ENCODE measurements around the gene MRPL36.
"Not testable (repeated sequence)": the region's sequence is repeated elsewhere in the genome, so short reads cannot be mapped to it uniquely, and the experiment has no call there.

MRPL36 gene

DNA sequence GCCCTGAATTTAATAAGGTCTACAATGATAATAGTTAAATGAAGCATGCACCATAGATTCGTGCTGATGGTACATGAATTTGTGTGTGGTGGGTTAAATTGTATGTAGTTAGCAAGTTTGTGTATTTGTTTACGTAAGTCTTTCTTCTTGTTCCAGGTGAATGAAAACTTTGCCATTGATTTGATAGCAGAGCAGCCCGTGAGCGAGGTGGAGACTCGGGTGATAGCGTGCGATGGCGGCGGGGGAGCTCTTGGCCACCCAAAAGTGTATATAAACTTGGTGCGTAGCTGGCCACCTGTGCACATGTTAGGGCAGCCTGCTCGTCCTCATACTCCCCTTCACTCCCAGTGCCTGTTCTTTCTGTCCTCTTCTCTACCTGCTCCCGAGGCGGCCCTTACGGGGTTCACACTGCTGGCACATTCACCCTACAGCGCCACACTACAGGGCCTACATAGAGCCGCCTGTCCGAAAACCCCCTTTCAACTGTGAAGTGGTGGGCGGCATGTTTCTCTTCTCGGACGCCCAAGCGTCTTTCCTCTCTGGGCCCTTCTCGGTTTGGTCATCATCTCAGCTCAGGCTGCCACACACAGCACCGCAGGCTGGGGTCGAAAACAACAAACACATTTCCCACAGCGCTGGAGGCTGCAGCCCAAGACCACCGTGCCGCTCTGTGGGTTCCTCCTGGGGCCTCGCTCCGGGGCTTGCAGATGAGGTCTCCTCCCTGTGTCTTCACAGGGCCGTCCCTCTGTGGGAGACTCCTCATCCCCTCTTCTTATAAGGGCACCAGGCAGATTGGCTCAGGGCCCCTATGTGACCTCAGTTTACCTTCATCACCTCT is 14.8 kb upstream of the MRPL36 start:
- DNase-seq = no peak

DNA sequence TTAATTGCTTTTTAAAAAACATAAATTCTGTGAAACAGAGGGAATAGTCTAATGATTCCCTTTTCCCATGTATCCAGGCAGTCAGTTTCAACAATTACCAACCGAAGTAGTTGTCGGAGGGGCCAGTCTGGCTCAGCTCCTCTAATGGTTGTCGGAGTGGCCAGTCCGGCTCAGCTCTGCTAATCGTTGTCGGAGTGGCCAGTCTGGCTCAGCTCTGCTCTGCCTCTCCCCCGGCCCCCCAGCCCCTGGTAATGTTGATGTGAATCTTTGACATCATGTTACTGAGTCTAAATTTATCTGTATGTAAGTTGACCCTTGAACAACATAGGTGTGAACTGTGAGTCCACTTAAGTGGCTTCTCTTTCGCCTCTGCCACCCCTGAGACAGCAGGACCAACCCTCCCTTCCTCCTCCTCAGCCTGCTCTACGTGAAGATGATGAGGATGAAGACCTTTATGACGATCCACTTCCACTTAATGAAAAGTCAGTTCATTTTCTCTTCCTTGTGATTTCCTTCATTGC is 11.0 kb upstream of the MRPL36 start:
- no peak for DNase-seq

DNA sequence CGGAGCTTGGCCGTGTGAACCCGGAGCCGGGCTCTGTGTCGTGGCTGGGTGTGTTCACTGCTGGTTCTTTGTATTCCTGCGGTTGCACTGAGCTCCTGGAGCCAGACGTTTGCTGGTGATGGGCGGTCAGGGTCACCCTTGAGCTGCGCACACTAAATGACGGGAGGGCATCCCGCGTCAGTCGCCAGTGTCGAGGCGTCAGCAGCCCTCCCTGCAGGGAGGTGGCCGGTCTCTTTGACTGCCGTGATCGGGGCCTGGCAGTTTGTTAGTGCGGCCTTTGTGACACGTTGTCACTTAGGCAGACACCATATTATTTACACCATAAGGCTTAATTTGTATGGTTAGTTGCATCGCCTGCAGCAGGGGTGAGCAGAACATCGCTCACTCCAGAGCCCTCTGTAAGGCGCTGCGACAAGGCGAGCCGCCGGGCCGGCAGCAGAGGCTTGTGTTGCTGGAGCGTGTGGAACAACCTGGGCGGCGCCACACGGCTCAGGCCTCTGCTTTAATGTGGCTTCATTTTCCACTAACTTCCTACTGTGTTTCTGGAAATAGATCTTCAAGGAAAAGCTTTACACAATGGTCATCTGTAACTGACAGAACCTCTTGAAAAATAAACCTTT is 9.9 kb upstream of the MRPL36 start:
- no peak for DNase-seq

DNA sequence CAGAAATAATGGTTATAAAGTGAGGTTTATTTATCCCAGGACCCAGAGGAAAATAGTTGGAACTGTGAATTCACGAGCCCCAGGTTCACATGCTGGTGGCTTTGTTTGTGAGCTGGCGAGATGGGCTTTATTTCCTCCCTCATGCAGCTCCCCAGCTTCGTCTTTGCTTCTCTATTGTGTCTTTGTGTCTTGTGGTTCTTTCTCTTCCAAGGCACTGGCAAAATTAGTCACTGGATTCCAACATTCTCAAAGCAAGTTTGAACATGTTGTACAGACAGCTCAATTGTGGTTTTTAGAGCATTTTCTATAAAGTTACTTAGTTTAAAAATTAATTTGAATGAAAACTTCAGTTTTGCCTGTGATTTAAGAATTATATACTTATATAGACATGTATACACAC is 8.8 kb upstream of the MRPL36 start:
- no peak for DNase-seq

DNA sequence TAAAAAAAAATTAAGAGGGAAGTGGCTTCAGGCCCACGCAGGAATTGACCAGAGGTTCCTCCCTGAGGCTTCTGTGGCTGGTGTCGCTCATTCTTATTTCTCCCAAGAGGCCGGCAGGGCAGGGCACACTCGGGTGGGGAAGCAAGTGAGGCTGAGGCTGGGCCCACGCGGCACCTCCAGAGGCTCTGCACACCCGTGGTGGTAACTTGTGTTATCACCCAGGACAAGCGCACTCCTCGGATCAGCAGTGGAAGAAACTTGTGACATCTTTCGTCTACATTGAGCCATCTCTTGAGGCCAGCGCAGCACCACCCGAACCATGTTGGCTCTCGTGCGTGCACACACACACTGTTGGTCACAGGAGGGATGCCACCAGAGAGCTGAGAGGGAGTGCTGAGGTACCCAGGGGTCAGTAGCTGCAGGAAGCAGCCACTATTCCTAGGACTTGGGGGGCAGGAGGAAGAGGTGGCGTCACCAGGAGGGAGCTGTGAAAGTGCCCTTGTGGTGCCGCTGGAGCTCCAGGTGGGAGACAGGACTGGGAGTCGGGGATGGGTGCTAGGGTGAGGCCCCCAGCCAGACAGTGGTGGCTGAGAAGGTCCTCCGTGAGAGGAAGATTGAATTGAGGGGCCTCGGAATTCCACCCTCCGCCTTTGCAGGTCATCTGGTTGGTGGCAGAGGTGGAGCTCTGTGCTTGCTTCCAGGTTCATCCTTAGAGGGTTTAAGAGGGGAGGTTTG is 8.0 kb upstream of the MRPL36 start:
- DNase-seq = no peak

DNA sequence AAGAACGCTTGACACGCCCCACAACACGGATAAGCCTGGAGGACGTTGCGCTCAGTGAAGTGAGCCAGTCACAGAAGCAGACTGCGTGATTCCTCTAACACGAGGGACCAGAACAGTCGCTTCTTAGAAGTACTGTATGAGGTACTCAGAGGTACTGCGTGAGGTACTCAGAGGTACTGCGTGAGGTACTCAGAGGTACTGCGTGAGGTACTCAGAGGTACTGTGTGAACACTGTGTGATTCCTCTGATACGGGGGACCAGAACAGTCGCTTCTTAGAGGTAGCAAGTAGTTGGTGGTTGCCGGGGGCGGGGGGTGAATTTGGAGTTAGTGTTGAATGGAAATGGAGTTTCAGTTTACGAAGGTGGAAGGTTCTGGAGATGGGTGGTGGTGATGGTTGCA is 7.3 kb upstream of the MRPL36 start:
- DNase-seq = no peak

DNA sequence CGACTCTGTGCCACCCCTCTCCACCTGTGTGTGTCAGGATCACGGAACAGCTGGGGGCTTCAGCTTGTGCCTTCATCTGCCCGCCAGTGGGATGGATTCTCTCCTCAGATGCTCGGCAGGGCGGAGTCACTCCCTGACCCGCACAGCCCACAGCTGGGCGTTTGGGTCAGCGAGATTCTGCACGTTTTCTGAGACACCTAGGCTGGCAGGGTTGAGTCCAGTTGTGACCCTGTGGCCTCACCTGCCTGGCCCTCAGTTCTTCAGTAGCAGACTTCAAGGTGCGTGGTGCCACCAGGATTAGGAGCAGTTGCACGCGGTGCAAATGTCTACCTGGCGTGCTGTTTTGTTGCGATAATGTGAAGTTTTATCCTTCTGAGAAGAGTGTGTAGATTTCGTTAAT is 6.6 kb upstream of the MRPL36 start:
- DNase-seq = no peak

DNA sequence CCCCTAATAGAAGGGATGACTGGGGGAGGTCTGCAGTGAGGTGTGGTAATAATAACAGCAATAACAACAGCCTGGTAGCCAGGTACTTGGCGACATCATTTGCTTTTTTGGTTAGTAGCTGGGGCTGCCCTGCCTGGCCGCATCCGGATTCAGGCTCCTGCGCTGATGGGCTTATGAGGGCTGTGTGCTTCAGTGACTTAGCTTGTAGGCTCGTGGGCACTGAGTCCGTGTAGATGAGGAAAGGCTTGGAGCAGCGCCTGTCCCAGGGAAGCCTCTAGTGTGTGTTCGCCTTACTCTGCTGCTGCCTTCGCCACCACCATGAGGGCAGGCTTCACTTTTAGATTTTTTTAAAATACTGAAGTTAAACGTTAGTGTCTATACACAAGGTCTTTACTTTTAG is 6.1 kb upstream of the MRPL36 start:
- no peak for DNase-seq

DNA sequence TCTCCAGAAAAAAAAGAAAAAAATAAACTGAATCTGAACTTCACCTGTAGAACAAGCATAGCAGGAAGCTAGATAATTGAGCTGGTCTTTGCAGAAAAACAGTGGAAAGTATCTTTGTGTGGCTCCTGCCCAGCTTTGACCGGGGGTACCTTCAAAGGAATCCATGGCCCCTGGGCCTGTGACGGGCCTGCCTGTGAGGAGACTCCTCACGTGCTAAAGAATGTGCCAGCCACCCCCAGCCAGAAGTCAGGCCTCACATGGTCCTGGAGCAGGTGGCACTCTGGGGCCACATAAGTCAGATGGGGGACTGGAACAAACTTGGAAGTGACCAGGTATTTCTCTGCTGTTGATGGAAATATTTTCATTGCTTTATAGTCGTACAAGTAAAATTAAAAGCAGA is 5.7 kb upstream of the MRPL36 start:
- no peak for DNase-seq

DNA sequence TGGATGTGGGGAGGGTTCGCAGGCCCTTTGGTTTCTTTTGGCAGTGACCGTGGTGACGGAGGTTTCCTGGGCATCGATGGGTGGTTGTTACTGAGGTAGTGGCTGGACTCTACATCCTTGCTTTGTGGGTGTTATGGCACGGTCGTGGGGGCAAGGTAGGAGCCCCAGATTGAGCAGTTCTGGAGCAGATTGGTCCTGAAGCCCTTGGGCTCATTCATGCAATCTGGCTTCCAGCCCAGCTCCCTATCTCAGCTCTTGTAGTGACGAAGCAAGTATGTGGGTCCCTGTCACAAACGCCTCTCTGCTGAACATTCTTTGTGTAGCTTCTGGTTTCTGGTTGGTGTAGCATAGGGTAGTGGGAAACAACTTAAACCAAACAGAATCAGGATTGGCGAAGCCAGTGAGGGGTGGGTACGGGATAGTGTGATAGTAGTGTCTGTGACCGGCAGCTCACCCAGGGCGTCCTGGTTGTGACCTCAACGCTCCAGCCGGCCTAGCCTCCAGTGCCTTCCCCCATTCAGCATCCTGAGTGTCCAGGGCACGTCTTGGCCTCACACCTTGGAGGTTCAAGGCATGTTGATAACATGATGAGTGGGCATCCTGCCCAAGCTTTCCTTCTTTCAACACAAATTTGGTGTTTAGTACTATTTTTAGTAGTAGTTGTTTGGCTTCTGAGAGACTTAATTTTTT is 4.5 kb upstream of the MRPL36 start:
- DNase-seq = no peak

DNA sequence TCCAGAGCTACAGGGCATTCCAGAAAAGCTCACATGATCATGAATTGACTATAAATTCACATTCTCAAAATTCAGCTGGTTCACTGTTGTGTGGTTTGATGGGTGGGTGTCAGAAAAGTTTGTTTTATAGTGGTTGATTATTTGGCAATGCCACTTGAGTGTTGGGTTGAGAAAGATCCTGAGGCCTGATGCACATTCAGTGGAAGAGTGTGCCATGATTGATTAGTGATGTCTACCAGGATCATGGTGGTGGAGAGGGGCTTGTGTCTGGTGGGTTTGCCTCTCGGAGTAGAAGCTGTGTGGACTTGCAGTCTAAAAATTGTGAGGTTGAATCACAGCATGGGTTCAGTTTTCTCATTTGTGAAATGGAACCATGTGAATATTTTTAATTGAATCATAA is 3.6 kb upstream of the MRPL36 start:
- DNase-seq = no peak

DNA sequence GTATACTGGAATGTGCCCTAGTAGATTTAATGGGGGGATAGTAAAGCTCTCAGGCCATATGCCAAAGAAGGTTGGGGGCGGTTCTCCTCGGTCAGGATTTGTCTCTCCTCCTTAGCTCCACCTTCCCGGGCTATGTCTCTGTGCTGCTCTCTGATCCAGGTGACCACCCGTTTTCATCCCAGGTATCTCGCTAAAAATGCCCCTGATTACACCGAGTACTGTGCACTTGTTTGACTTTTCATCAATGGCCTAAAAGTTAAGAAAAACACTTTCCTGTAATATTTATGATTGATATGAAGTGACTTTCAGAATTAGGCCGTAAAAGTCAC is 2.3 kb upstream of the MRPL36 start:
- peak; percentile 41 for DNase-seq

DNA sequence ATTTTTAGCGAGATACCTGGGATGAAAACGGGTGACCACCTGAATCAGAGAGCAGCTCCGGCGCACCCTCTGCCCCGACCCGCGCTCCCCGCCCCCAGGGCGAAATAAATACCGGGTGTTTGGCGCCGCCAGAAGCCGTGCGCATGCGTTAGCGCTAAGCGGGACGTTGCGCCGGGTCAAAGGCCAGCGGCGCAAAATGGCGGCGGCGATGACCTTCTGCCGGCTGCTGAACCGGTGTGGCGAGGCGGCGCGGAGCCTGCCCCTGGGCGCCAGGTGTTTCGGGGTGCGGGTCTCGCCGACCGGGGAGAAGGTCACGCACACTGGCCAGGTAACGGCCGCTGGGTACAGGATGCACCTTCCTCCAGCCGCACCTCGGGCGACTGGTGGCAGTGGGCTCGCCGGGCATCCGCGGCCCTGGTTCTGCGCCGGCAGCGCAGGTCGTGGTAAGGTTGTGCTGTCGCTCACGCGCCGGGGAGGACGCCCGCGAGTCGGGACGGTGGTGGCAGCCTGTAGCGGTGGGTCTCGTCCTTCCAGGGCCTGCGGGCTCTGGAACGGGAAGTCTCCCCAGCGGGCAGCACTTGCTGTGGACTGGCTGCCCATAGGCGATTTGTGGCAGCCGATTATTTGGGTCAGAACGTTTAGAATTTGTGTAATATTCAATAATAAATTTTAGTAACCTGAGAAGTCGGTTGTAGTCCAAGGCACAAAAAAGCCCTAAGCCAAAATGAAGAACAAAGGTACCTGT is 1.8 kb upstream of the MRPL36 start, which contains the start of gene NDUFS6:
NDUFS6 (plus strand) TSS at position 186 of the 745 bp plus-strand sequence; CDS start at position 197, 11 bp downstream.
- no peak for DNase-seq

DNA sequence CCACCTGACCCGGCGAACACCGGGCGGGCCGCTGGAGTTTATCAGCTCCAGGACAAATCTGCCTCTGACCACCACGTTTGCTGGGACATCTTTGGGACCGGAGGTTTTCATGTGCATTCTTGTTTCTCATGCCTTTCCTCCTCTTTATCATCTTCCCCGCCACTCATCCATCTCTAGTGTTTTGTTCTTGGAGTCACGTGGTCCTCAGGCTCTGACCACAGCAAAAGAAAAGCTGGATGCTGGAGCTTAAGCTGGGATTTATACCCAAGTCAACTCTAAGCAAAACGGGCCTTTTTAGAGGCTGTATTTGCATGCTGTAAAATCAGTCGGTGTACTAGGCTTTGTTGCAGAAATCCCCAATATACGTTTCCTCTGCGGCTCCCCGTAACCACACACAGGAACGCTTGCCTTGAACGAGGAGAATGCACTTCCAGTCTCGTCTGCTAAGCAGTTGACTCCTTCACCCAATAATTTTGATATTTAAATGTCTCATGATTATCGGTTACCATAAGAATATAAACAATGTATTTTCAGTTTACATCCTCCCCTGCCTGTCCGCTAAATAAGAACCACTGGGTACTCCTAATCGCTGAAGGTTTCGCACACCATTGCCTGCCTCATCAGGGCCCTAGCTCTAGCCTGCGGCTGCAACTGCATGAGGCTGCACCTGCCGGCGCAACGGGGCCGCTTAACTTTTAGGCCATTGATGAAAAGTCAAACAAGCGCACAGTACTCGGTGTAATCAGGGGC is 1.0 kb upstream of the MRPL36 start:
- DNase-seq = no peak

DNA sequence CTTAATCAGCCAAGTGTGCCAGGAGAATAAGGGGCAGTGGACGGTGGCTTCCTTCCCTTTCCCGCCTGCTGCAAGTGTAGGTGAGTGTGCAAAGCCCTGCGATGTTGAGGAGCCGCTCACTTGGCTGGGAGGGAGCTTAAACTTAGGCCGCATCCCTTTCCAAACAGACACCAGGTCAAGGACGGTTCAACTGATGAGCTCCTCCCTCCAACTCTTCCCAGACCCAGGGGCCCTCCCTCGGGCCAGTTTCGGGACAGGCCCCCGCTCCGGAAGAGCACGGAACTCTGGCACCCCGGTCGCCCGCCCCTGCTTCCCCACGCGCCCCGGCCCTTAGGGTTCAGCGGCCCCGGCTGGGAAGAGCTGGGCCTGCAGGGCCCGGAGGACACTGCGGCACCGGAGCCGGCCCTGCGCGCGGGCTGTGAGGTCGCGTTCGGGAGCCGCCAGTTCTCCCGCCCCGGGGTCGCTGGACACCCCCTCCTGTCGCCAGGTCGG is 481 bp downstream of the MRPL36 start:
- DNase-seq = no peak

DNA sequence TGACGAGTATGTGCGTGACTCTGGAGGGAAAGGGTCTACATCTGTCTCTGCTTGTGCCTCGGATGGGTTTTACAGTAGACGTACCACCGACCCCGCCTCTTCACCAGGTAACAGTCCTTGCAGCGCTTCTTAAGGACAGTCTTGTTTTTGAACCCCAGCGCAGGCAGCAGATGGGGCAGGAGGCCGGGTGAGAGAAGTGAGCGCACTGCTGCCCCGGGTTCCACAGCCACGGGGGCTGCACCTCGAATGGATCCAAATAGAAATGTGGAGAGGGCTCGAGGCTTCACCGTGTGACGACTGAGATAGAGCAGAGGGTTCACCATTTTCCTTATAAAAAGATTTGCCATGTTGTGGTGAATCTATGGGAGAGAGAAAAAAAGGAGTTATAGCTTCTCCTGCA is 1.0 kb downstream of the MRPL36 start:
- not testable (repeated sequence) for DNase-seq

DNA sequence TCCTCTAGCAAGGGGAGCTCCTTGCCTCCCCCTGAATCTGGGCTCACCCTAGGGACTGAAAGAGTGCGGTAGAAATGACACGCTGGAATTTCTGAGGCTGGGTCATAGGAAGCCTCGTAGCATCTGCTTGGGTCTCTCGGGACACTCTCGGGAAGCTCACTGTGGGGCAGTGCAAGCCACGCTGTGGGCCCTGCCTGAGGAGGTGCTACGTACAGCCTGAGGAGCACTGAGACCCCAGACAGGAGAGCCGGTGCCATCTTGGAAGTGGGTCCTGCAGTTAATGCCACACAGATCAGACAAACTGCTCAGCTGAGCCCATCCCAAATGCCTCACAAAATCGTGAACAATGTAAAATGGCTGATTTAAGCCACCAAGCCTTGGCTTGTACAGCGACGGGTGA is 1.8 kb downstream of the MRPL36 start:
- DNase-seq = no peak

DNA sequence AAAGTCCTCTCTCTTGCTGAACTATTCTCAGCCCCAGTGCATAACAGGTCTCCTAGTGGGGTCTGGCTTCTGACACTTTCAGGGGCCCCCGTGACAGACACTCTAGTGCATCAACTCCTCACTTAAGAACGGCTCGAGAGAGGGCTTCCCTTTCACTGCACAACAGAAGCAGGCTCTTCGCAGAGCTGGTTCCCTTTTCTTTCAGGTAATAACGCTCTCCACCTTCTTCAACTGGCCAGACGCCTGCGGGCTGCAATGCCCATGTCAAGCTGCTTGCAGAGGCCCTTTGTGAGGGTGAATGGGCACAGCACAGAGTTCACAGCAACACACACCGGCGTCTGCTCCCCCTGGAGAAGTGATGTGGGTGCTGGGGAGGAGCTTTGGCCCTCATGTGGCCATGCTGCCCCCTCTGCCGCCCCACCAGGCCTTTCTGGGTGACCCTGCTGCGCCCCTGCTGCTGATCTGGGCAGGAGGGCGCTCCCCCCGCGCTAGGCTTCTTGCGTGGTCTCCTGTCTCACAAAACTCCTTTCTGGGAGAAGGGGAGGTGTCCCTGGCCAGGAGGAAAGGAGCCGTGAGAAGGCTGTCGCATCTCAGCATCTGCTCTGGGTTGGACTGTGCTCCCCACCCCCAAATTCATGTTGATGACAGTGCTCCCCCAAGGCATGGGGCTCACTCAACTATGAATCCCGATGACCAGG is 2.4 kb downstream of the MRPL36 start:
- no peak for DNase-seq

DNA sequence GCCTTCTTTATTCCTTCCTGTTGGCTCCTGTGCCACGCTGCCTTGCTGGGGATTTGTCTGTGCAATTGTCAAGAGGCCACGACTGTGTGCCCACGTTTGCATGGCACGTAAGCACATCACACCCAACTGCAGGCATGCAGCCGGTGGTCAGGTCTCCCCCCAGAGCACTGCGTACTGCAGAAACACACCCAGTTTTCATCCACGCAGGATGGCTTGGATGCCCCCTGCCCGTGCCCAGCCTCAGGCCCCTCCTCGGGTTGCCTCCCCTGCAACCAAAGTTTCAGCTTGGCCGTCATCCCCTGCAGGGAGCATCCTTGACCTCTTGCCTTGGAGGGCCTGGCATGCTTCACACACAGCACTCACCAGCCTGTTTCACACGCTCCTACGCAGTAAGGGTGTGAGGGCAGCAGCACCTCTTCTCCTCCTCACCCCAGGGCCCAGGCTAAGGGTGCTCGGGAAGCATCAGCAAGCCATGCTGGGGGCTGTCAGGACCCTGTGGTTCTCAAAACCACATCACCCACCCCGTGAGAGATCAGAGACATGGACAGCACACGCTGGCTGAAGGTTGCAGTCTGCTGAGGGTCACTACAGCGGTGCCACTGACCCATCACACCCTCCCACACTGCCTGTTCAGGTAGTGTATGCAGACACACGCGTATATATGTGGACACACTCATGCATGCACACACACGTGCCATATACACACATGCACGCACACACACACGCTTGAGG is 3.1 kb downstream of the MRPL36 start:
- DNase-seq = no peak

DNA sequence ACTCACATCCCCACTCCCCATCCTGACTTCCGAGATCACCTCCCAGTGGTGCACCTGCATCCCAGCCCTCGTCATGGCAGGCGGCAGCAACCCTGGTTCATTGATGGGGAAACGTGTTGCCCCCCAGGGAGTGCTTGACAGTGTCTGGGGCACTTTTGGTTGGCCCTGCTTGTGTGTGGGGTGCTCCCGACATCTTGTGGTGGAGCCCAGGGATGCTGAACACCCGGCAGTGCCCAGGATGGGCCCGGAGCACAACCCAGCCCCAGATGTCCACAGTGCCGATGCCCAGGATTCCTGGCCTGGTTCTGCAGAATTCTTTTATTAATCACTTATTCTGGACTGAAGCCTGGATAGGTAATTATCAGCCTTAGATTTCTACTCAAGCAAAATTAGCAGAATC is 3.7 kb downstream of the MRPL36 start:
- no peak for DNase-seq
